Thyroid gland (tissue), 4 donors: ENCODE results near the gene ZNF772.

Experiments
- POLR2A ChIP-seq, 2 donors: fragments of 450-650 bp; IDR thresholded peaks; one replicate each; pipeline ENCODE4 v1.6.1; 2017; ENCODE audit warnings: antibody characterized with exemption in 2 of 2, mild to moderate bottlenecking in 2 of 2, moderate library complexity in 1 of 2
- TF ChIP-seq, protein P1 (sequence below), 6 experiments: fragments of 200-600 bp in 3 of 6; fragments of 450-650 bp in 3 of 6; sonication (generic) in 3 of 6; IDR thresholded peaks; one replicate each; pipeline ENCODE4 v1.5.1; 2016 to 2019; ENCODE audit warnings: antibody characterized with exemption in 6 of 6, mild to moderate bottlenecking in 2 of 6, inconsistent platforms in 1 of 6, moderate library complexity in 1 of 6

DNA sequence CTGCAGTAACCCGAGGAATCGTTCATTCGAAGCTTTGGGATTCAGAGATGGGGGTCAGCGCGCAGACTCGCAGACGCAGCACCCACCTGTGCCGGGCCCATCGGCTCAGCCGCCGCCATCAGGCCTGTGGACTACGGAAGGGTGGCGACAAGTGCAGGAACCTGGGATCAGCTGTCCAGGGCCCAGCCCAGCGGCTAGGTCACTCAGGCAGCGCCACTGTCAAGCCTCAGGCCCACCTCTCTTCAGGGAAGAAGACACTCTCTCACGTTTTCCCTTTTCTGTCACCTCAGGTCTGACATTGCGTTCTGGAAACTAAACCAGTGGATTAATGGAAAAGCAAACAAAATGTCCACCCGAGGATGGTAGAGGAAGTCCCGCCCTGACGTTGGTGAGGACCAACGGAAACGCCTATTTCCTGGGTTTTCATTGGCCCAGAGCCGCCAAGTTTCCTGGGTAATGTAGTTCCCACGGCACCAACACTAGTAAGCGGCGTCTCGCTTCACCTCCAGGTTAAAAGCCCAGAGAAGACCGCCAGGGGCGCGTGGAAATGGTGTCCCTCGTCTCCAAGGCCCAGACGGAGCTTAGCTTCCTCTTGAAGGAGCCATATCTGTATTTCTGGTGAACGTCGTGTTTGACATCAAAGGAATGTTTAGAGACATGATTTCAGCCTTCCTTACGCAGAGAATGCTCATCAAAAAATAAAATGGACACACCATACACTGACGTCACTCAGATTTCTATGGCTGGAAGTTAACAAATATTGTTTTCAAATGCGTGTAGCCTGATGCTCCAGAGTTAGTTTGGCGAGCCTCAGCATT, at the start of gene ZNF772:
- TF ChIP-seq, protein P1, sequence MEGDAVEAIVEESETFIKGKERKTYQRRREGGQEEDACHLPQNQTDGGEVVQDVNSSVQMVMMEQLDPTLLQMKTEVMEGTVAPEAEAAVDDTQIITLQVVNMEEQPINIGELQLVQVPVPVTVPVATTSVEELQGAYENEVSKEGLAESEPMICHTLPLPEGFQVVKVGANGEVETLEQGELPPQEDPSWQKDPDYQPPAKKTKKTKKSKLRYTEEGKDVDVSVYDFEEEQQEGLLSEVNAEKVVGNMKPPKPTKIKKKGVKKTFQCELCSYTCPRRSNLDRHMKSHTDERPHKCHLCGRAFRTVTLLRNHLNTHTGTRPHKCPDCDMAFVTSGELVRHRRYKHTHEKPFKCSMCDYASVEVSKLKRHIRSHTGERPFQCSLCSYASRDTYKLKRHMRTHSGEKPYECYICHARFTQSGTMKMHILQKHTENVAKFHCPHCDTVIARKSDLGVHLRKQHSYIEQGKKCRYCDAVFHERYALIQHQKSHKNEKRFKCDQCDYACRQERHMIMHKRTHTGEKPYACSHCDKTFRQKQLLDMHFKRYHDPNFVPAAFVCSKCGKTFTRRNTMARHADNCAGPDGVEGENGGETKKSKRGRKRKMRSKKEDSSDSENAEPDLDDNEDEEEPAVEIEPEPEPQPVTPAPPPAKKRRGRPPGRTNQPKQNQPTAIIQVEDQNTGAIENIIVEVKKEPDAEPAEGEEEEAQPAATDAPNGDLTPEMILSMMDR (IDR thresholded peaks at IDR 0.05) = peak in 5 of 6 experiments; percentile 25 to 70 (median 52)
- peak in 1 of 2 donors; percentile 33 for TF ChIP-seq POLR2A (IDR thresholded peaks at IDR 0.05)
